GM18519 (cell line): ENCODE measurements around the gene CAVIN1.
"Not testable (repeated sequence)": the region's sequence is repeated elsewhere in the genome, so short reads cannot be mapped to it uniquely, and the experiment has no call there.

Experiments used
- ATAC-seq: cut with Tn5 transposase; IDR thresholded peaks from one replicate; pipeline ENCODE4 v1.9.1; 2021; ENCODE audit warnings: mild to moderate bottlenecking, moderate library complexity; ENCODE audit not compliant: unreplicated experiment, low FRiP score

Gene CAVIN1

GRCh38 chr17:42436391-42436790, 13.3 kb upstream of the CAVIN1 start:
- ATAC-seq = no peak

GRCh38 chr17:42431758-42432161, 8.7 kb upstream of the CAVIN1 start:
- no peak for ATAC-seq

GRCh38 chr17:42429726-42430447, 6.8 kb upstream of the CAVIN1 start:
- no peak for ATAC-seq

GRCh38 chr17:42428141-42428944, 5.3 kb upstream of the CAVIN1 start:
- ATAC-seq = no peak

GRCh38 chr17:42424991-42425610, 2.0 kb upstream of the CAVIN1 start:
- ATAC-seq = no peak

- ATAC-seq = no peak
Measured at GRCh38 chr17:42423766-42424165, 710 bp upstream of the CAVIN1 start.

GRCh38 chr17:42422412-42422957, 571 bp downstream of the CAVIN1 start:
- no peak for ATAC-seq

- ATAC-seq = no peak
Measured at GRCh38 chr17:42421507-42422338, 1.3 kb downstream of the CAVIN1 start.

GRCh38 chr17:42421136-42421506, 1.9 kb downstream of the CAVIN1 start:
- no peak for ATAC-seq

- ATAC-seq = not testable (repeated sequence)
Measured at GRCh38 chr17:42417981-42418380, 5.1 kb downstream of the CAVIN1 start.

- no peak for ATAC-seq
Measured at GRCh38 chr17:42414704-42415409, 8.2 kb downstream of the CAVIN1 start.

GRCh38 chr17:42413464-42414040, 9.5 kb downstream of the CAVIN1 start:
- no peak for ATAC-seq

- no peak for ATAC-seq
Measured at GRCh38 chr17:42411905-42412679, 11.0 kb downstream of the CAVIN1 start.

- ATAC-seq = no peak
Measured at GRCh38 chr17:42411361-42411760, 11.7 kb downstream of the CAVIN1 start.

GRCh38 chr17:42410319-42410685, 12.8 kb downstream of the CAVIN1 start:
- ATAC-seq = no peak

GRCh38 chr17:42409523-42410318, 13.3 kb downstream of the CAVIN1 start:
- no peak for ATAC-seq

GRCh38 chr17:42408061-42408460, 15.0 kb downstream of the CAVIN1 start:
- ATAC-seq = no peak

GRCh38 chr17:42407289-42407836, 15.7 kb downstream of the CAVIN1 start:
- ATAC-seq = no peak
